Measurements from ENCODE around the gene GHITM. TPM values are rescaled to one million over a fixed set of nuclear protein-coding genes. Genes with fewer than 3 reads are reported as not detected.

GHITM gene
- total and polyA plus RNA-seq, 2 of the 13 experiments (the other 11 are each of a cell fraction or from before 2014, with no cell fraction given) = 163 to 212 TPM

GRCh38 chr10:84139126-84140035 lies at the start of gene GHITM (continued):
- TF ChIP-seq, protein P1, sequence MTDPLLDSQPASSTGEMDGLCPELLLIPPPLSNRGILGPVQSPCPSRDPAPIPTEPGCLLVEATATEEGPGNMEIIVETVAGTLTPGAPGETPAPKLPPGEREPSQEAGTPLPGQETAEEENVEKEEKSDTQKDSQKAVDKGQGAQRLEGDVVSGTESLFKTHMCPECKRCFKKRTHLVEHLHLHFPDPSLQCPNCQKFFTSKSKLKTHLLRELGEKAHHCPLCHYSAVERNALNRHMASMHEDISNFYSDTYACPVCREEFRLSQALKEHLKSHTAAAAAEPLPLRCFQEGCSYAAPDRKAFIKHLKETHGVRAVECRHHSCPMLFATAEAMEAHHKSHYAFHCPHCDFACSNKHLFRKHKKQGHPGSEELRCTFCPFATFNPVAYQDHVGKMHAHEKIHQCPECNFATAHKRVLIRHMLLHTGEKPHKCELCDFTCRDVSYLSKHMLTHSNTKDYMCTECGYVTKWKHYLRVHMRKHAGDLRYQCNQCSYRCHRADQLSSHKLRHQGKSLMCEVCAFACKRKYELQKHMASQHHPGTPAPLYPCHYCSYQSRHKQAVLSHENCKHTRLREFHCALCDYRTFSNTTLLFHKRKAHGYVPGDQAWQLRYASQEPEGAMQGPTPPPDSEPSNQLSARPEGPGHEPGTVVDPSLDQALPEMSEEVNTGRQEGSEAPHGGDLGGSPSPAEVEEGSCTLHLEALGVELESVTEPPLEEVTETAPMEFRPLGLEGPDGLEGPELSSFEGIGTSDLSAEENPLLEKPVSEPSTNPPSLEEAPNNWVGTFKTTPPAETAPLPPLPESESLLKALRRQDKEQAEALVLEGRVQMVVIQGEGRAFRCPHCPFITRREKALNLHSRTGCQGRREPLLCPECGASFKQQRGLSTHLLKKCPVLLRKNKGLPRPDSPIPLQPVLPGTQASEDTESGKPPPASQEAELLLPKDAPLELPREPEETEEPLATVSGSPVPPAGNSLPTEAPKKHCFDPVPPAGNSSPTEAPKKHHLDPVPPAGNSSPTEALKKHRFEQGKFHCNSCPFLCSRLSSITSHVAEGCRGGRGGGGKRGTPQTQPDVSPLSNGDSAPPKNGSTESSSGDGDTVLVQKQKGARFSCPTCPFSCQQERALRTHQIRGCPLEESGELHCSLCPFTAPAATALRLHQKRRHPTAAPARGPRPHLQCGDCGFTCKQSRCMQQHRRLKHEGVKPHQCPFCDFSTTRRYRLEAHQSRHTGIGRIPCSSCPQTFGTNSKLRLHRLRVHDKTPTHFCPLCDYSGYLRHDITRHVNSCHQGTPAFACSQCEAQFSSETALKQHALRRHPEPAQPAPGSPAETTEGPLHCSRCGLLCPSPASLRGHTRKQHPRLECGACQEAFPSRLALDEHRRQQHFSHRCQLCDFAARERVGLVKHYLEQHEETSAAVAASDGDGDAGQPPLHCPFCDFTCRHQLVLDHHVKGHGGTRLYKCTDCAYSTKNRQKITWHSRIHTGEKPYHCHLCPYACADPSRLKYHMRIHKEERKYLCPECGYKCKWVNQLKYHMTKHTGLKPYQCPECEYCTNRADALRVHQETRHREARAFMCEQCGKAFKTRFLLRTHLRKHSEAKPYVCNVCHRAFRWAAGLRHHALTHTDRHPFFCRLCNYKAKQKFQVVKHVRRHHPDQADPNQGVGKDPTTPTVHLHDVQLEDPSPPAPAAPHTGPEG (CRISPR knock-in tag; IDR thresholded peaks at IDR 0.05) = peak; percentile 72; the same call in 1 of the 2 replicates
- peak; percentile 75 for TF ChIP-seq BRD4 (CRISPR knock-in tag; IDR thresholded peaks at IDR 0.05)
- peak; percentile 98 for TF ChIP-seq GABPB1 (CRISPR knock-in tag; IDR thresholded peaks at IDR 0.05)
- TF ChIP-seq MAFF (IDR thresholded peaks at IDR 0.05; ENCODE audit: low read depth, low read length) = peak; percentile 74; the same call in 1 of the 2 replicates
- TF ChIP-seq SIX1 (CRISPR knock-in tag; IDR thresholded peaks at IDR 0.05; ENCODE audit: borderline replicate concordance) = no peak
- TF ChIP-seq NRL (CRISPR knock-in tag; IDR thresholded peaks at IDR 0.05; ENCODE audit: borderline replicate concordance) = peak; percentile 95
- no peak for TF ChIP-seq ZNF577 (CRISPR knock-in tag; IDR thresholded peaks at IDR 0.05; ENCODE audit: borderline replicate concordance, low read depth)
- peak; percentile 44; the same call in 1 of the 2 replicates for TF ChIP-seq ZBTB42 (CRISPR knock-in tag; IDR thresholded peaks at IDR 0.05)
- TF ChIP-seq ATF7 (IDR thresholded peaks at IDR 0.05) = peak; percentile 91
- TF ChIP-seq ATF7 (CRISPR knock-in tag; IDR thresholded peaks at IDR 0.05) = peak; percentile 57
- TF ChIP-seq ZNF772 (CRISPR knock-in tag; IDR thresholded peaks at IDR 0.05) = 0 out of 2 replicates have a peak, but pooled peaks have one; percentile 46
- TF ChIP-seq ZNF337 (CRISPR knock-in tag; IDR thresholded peaks at IDR 0.05; ENCODE audit: borderline replicate concordance, low read depth) = no peak
- no peak for TF ChIP-seq RBAK (CRISPR knock-in tag; IDR thresholded peaks at IDR 0.05)
- TF ChIP-seq FOXP4 (CRISPR knock-in tag; IDR thresholded peaks at IDR 0.05) = peak; percentile 52; the same call in 1 of the 2 replicates
- peak; percentile 24; the same call in 1 of the 2 replicates for TF ChIP-seq SOX5 (CRISPR knock-in tag; IDR thresholded peaks at IDR 0.05; ENCODE audit: borderline replicate concordance)
- TF ChIP-seq ZNF570 (CRISPR knock-in tag; IDR thresholded peaks at IDR 0.05; ENCODE audit: borderline replicate concordance) = no peak
- TF ChIP-seq MBNL3 (CRISPR knock-in tag; conservative IDR thresholded peaks at IDR 0.05) = no peak
- no peak for TF ChIP-seq ZFP36 (IDR thresholded peaks at IDR 0.05; ENCODE audit: borderline replicate concordance, low read depth, low read length, partially characterized antibody)
- TF ChIP-seq PLRG1 (conservative IDR thresholded peaks at IDR 0.05) = no peak

Data from HepG2 (cell line).